Effector memory CD4-positive, alpha-beta T cell (primary cell): ENCODE data around the gene LRRC4C.

Experiments used
- DNase-seq, 3 donors: peaks; one replicate each; pipeline ENCODE4 v3.0.0-alpha.2; 2020
- H3K27ac ChIP-seq: 2 replicates; pipeline ENCODE4 v1.7.0; 2013; ENCODE audit warnings: mild to moderate bottlenecking, low read length, moderate library complexity; ENCODE audit not compliant: insufficient read depth, poor library complexity, severe bottlenecking
- H3K27me3 ChIP-seq: replicated peaks from 2 replicates; pipeline ENCODE4 v1.7.0; 2013; ENCODE audit warnings: mild to moderate bottlenecking, low read length; ENCODE audit not compliant: insufficient read depth, control insufficient read depth, poor library complexity, severe bottlenecking
- H3K36me3 ChIP-seq: 2 replicates; pipeline ENCODE4 v1.7.0; 2013; ENCODE audit warnings: mild to moderate bottlenecking, low read length, moderate library complexity; ENCODE audit not compliant: control insufficient read depth, insufficient read depth
- H3K4me1 ChIP-seq: 2 replicates; pipeline ENCODE4 v1.7.0; 2013; ENCODE audit warnings: low read length, mild to moderate bottlenecking; ENCODE audit not compliant: control insufficient read depth, insufficient read depth, poor library complexity, severe bottlenecking
- H3K4me3 ChIP-seq: 2 replicates; pipeline ENCODE4 v1.7.0; 2013; ENCODE audit warnings: low read length, low read depth, mild to moderate bottlenecking; ENCODE audit not compliant: insufficient read depth, poor library complexity, severe bottlenecking
- H3K9me3 ChIP-seq: 2 replicates; pipeline ENCODE4 v1.7.0; 2013; ENCODE audit warnings: mild to moderate bottlenecking, low read length, moderate library complexity; ENCODE audit not compliant: control insufficient read depth

LRRC4C gene

DNA sequence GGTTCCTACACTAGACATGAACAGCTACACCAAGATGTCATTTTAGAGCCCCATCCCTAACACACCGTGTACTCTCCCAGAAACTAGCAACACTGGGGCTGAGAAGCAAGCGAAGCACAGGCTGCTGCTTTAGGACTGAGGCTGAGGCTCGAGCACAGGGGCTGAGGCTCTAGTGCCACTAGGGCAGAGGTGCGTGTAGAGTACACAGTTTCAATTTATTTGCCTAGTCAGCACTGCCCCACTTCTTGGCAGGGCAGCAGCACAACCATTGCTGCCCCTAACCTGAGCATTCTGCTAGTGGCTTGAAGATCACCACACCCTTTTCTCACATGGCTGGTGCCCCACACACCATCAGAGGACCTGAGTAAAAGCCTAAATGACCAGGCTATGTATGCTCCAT is 713.2 kb downstream of the LRRC4C start:
- Histone ChIP-seq H3K4me1 (no peaks in the 10 kb centered on the region), H3K4me3 (no peak overlapping the region), H3K36me3 (no peaks in the 10 kb centered on the region), H3K9me3 (no peaks in the 10 kb centered on the region), H3K27ac (no peak overlapping the region), H3K27me3 (no peaks in the 10 kb centered on the region)
- DNase-seq = no peak

DNA sequence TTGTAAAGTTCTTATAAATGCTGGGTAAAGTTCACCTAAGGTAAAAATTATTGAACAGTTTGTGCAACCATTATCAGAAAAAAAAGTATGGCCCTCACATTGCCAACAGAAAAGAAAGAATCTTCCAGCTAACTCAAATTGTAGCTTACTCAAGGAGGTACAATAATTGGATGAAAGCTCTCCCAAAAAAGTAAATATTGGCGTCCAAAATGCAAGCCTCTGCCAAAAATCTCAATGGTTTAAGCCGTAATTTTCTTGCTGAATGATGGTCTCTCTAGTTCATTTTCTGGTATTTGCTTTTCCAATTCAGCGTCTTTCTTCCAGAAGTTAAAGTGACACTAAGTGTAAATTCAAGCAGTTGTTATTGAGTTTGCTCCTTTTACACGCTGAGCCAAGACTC is 727.3 kb downstream of the LRRC4C start:
- no peaks in the 10 kb centered on the region for H3K4me1 ChIP-seq
- no peak overlapping the region for H3K27ac ChIP-seq
- H3K36me3 ChIP-seq = no peaks in the 10 kb centered on the region
- no peaks in the 10 kb centered on the region for H3K9me3 ChIP-seq
- no peak overlapping the region for H3K4me3 ChIP-seq
- no peaks in the 10 kb centered on the region for H3K27me3 ChIP-seq
- DNase-seq = no peak

DNA sequence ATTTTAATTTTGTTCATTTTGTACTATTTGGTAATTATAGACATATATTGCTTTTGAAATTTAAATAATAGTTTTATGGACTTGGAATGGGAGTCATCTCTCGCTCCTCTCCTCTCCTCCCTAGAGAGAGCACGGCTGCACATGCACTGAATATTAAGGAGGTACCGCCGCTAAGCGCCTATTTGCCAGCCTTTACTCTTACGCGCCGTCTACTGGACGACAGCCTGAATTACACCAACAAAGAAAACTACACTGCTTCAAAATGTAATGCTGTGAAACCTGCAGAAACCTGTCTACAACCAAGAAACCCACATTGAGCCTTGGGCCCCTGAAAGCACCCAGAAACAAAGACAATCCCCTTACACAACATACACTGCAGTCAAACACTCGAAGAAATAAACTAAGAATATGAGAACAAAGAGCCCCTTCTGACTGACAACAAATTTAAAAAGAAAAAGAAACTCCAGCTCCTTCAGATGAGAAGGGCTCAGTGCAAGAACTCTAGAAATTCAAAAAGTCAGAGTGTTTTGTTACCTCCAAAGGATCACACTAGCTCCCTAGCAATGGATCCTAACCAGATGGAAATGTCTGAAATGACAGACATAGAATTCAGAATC is 737.2 kb downstream of the LRRC4C start:
- Histone ChIP-seq H3K4me3 (no peak overlapping the region), H3K36me3 (no peaks in the 10 kb centered on the region), H3K9me3 (no peaks in the 10 kb centered on the region), H3K4me1 (no peaks in the 10 kb centered on the region), H3K27me3 (no peaks in the 10 kb centered on the region), H3K27ac (no peak overlapping the region)
- no peak for DNase-seq

GRCh38 chr11:40716344-40717130 is 742.9 kb downstream of the LRRC4C start:
- no peaks in the 10 kb centered on the region for H3K9me3 ChIP-seq
- no peak overlapping the region for H3K27ac ChIP-seq
- no peaks in the 10 kb centered on the region for H3K27me3 ChIP-seq
- no peak overlapping the region for H3K4me3 ChIP-seq
- H3K36me3 ChIP-seq = no peaks in the 10 kb centered on the region
- no peak for DNase-seq
- no peaks in the 10 kb centered on the region for H3K4me1 ChIP-seq

GRCh38 chr11:40713083-40713482 is 746.4 kb downstream of the LRRC4C start:
- Histone ChIP-seq H3K4me1 (no peaks in the 10 kb centered on the region), H3K36me3 (no peaks in the 10 kb centered on the region), H3K9me3 (no peaks in the 10 kb centered on the region), H3K27ac (no peak overlapping the region), H3K4me3 (no peak overlapping the region), H3K27me3 (no peaks in the 10 kb centered on the region)
- DNase-seq = no peak

DNA sequence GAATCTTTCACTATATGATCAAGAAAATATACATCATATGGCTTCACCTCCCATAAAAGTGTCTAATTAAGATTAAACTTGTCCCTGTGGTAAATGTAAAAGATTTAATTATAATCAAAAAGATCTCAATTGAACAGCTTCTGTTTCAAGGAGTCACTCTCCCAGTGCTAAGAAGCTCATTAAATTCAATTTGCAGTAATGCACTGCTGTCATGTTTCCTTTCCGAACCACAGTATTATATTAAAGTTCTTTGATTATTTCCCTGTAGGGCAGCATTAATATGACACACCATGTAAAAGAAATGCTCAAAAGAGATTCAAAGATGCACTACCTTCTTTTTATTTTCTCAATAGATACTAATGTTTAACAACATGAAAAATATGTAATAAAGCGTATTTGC is 758.4 kb downstream of the LRRC4C start:
- Histone ChIP-seq H3K27me3 (no peaks in the 10 kb centered on the region), H3K36me3 (no peaks in the 10 kb centered on the region), H3K4me1 (no peaks in the 10 kb centered on the region), H3K27ac (no peak overlapping the region), H3K4me3 (no peak overlapping the region), H3K9me3 (no peaks in the 10 kb centered on the region)
- no peak for DNase-seq

GRCh38 chr11:40689823-40690222 is 769.6 kb downstream of the LRRC4C start:
- no peak for DNase-seq
- Histone ChIP-seq H3K36me3 (no peaks in the 10 kb centered on the region), H3K4me1 (no peaks in the 10 kb centered on the region), H3K4me3 (no peak overlapping the region), H3K27ac (no peak overlapping the region), H3K9me3 (no peaks in the 10 kb centered on the region), H3K27me3 (no peaks in the 10 kb centered on the region)

DNA sequence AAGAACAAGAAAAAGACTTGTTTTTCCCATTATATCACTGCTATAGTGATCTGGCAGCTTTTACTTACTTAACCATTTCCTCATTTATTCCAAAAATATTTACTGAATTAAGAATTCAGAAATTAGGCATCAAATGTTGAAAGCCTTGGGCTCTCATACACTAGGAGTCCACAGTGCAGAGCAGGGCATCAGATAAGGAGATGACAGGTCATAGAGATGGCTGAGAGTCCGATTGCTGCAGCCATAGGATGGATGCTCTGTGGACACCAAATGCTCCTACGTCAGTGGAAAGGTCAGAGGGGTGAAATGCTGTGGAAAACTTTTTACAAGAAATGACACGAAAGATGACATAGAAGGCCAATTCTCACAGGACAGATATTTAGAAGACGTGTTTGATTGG is 771.1 kb downstream of the LRRC4C start:
- no peak for DNase-seq
- H3K27ac ChIP-seq = no peak overlapping the region
- H3K27me3 ChIP-seq = no peaks in the 10 kb centered on the region
- H3K4me1 ChIP-seq = no peaks in the 10 kb centered on the region
- no peak overlapping the region for H3K4me3 ChIP-seq
- H3K9me3 ChIP-seq = no peaks in the 10 kb centered on the region
- no peaks in the 10 kb centered on the region for H3K36me3 ChIP-seq

DNA sequence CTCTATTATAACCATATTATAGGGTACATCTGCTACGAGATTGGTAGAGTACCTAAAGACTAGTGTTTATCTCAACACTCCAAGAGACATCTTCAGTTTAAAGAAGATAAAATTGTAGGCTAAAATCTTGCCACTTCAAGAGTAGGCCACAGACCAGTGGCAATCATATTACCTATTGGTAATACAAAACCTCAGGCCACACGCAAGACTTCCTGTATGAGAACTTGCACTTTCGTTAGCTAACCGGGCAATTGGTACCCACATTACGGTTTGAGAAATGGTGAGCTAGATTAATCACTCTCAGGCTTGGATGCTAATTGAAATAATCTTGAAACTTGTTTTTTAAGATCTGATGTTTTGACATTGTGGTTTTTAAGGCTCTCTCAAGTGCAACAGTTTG is 772.7 kb downstream of the LRRC4C start:
- Histone ChIP-seq H3K9me3 (no peaks in the 10 kb centered on the region), H3K4me1 (no peaks in the 10 kb centered on the region), H3K27me3 (no peaks in the 10 kb centered on the region), H3K4me3 (no peak overlapping the region), H3K27ac (no peak overlapping the region), H3K36me3 (no peaks in the 10 kb centered on the region)
- no peak for DNase-seq

DNA sequence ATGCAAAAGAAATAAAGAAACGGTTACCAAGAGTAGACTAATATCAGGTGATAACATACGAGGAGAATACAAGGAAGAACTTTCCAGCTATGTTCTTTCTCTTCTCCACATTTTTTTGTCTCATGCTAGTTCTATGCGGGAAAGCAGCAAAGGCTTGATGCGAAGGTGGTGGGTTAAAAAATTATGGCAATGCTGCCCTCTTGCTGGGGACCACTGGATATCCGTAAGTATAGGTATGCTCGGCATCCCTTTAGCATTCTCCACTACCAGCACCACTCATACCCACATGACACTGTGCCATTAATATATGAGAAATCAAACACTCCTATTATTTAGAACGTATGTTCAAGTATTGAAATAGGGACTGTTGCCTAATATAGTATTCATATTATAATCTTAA is 776.4 kb downstream of the LRRC4C start:
- no peaks in the 10 kb centered on the region for H3K36me3 ChIP-seq
- DNase-seq = no peak
- H3K9me3 ChIP-seq = no peaks in the 10 kb centered on the region
- H3K4me3 ChIP-seq = no peak overlapping the region
- H3K27me3 ChIP-seq = no peaks in the 10 kb centered on the region
- H3K4me1 ChIP-seq = no peaks in the 10 kb centered on the region
- H3K27ac ChIP-seq = no peak overlapping the region
